HL-60 (cell line): ENCODE results near the gene ARID5B.

Source experiments
- DNase-seq, 2 experiments: peaks; one replicate each; pipeline ENCODE4 v3.0.0-alpha.2; 2010 to 2020; ENCODE audit warnings: low read depth in 1 of 2, low spot score in 1 of 2
- H3K27ac ChIP-seq: fragments of 250-450 bp; sonication (Bioruptor Pico); replicated peaks from 2 replicates; pipeline ENCODE4 v1.5.1; 2020; ENCODE audit warnings: mild to moderate bottlenecking, moderate library complexity
- H3K27me3 ChIP-seq: fragments of 250-450 bp; sonication (Bioruptor Pico); 2 replicates; pipeline ENCODE4 v1.5.1; 2021; ENCODE audit warnings: mild to moderate bottlenecking, moderate library complexity; ENCODE audit not compliant: insufficient read depth, poor library complexity, severe bottlenecking
- H3K4me3 ChIP-seq: replicated peaks from 2 replicates; pipeline ENCODE4 v1.5.1; 2011; ENCODE audit warnings: mild to moderate bottlenecking, control low read depth, low read length; ENCODE audit not compliant: insufficient read depth
- CTCF ChIP-seq: IDR thresholded peaks from one replicate; pipeline ENCODE4 v1.5.1; 2011; ENCODE audit warnings: low read length, control low read depth, inconsistent platforms; ENCODE audit not compliant: insufficient read depth
- GABPA ChIP-seq: IDR thresholded peaks from 2 replicates; pipeline ENCODE4 v1.6.1; 2012; ENCODE audit warnings: low read depth
- POLR2AphosphoS5 ChIP-seq: IDR thresholded peaks from 2 replicates; pipeline ENCODE4 v1.6.1; 2012; ENCODE audit warnings: low read depth
- REST ChIP-seq: IDR thresholded peaks from 2 replicates; pipeline ENCODE4 v1.6.1; 2012; ENCODE audit warnings: low read depth; ENCODE audit not compliant: insufficient replicate concordance
- SPI1 ChIP-seq: IDR thresholded peaks from 2 replicates; pipeline ENCODE4 v1.6.1; 2012; ENCODE audit warnings: low read depth, mild to moderate bottlenecking, borderline replicate concordance

Gene ARID5B

GRCh38 chr10:62085404-62085803 is 183.9 kb downstream of the ARID5B start:
- Histone ChIP-seq H3K27ac (no peak overlapping the region), H3K4me3 (no peak overlapping the region), H3K27me3 (no peaks in the 10 kb centered on the region)
- no peak for TF ChIP-seq POLR2AphosphoS5
- DNase-seq: no peak

GRCh38 chr10:62085821-62086220 is 184.3 kb downstream of the ARID5B start:
- Histone ChIP-seq H3K4me3 (no peak overlapping the region), H3K27ac (no peak overlapping the region), H3K27me3 (no peaks in the 10 kb centered on the region)
- TF ChIP-seq POLR2AphosphoS5 (no peak), CTCF (no peak), GABPA (no peak), SPI1 (no peak), REST (no peak)
- DNase-seq: no peak

- no peak for DNase-seq
These were observed 185.8 kb downstream of the ARID5B start for GRCh38 chr10:62087329-62087728.

GRCh38 chr10:62088786-62089185 is 187.3 kb downstream of the ARID5B start:
- no peaks in the 10 kb centered on the region for H3K27me3 ChIP-seq
- TF ChIP-seq POLR2AphosphoS5 (no peak), CTCF (no peak), REST (no peak), SPI1 (no peak), GABPA (no peak)
- H3K27ac ChIP-seq: no peak overlapping the region
- no peak overlapping the region for H3K4me3 ChIP-seq
- DNase-seq: no peak

More at GRCh38 chr10:62087329-62087728, 185.8 kb downstream of the ARID5B start:
- H3K4me3 ChIP-seq: no peak overlapping the region
- H3K27me3 ChIP-seq: no peaks in the 10 kb centered on the region
- no peak for TF ChIP-seq CTCF
- no peak for TF ChIP-seq POLR2AphosphoS5
- H3K27ac ChIP-seq: no peak overlapping the region
